ENCODE data around the gene MEIS1.

MEIS1 gene

GRCh38 chr2:66432801-66433694 lies 1.9 kb upstream of the MEIS1 start:
- DNase-seq: peak; percentile 96

GRCh38 chr2:66433695-66433944 lies 1.3 kb upstream of the MEIS1 start:
- no peak for DNase-seq

GRCh38 chr2:66433945-66434678 lies 813 bp upstream of the MEIS1 start:
- DNase-seq: peak; percentile 84

- DNase-seq: no peak
These were observed 587 bp downstream of the MEIS1 start for GRCh38 chr2:66435549-66435875.

- DNase-seq: no peak
These were observed 1.0 kb downstream of the MEIS1 start for GRCh38 chr2:66435963-66436362.

- peak; percentile 29 for DNase-seq
These were observed 1.7 kb downstream of the MEIS1 start for GRCh38 chr2:66436581-66437001.

GRCh38 chr2:66437109-66437690 lies 2.3 kb downstream of the MEIS1 start:
- DNase-seq: peak; percentile 54

- DNase-seq: peak; percentile 54
These were observed 3.0 kb downstream of the MEIS1 start for GRCh38 chr2:66437691-66438497.

GRCh38 chr2:66438498-66438833 lies 3.5 kb downstream of the MEIS1 start:
- DNase-seq: no peak

GRCh38 chr2:66438891-66439811 lies 4.2 kb downstream of the MEIS1 start:
- peak; percentile 20 for DNase-seq

- peak; percentile 44 for DNase-seq
These were observed 5.1 kb downstream of the MEIS1 start for GRCh38 chr2:66439812-66440542.

GRCh38 chr2:66440708-66441497 lies 6.0 kb downstream of the MEIS1 start:
- DNase-seq: peak; percentile 17

- DNase-seq: no peak
These were observed 6.8 kb downstream of the MEIS1 start for GRCh38 chr2:66441581-66442320.

- DNase-seq: no peak
These were observed 7.7 kb downstream of the MEIS1 start for GRCh38 chr2:66442516-66443185.

GRCh38 chr2:66443186-66443978 lies 8.5 kb downstream of the MEIS1 start:
- no peak for DNase-seq

GRCh38 chr2:66443979-66444861 lies 9.3 kb downstream of the MEIS1 start:
- DNase-seq: no peak
